Jurkat, Clone E6-1 (cell line): ENCODE data around the gene TMEM147. TPM values are rescaled to one million over a fixed set of nuclear protein-coding genes. Genes with fewer than 3 reads are reported as not detected.

Experiments used
- DNase-seq: peaks from one replicate; pipeline ENCODE4 v3.0.0-alpha.2; 2011; ENCODE audit warnings: low read depth, low spot score
- H3K4me3 ChIP-seq: 2 replicates; pipeline ENCODE4 v1.5.1; 2011; ENCODE audit warnings: mild to moderate bottlenecking, low read length, control low read depth, moderate library complexity
- polyA plus RNA-seq: library from polyadenylated mRNA; unstranded; fragments of >200 nt; gene quantifications from one replicate; pipeline ENCODE4 v1.2.1, GENCODE V29; 2012; ENCODE audit warnings: missing spikeins; ENCODE audit not compliant: insufficient read length, insufficient read depth

Gene TMEM147
- 199 TPM for polyA plus RNA-seq

GRCh38 chr19:35545001-35545854 lies at the start of gene TMEM147:
TMEM147 (plus strand) TSS chr19:35545626; CDS start chr19:35545740, 114 bp downstream.
- H3K4me3 ChIP-seq, result peak within 1 kb of the TSS; percentile 85
- peak; percentile 52 for DNase-seq

- DNase-seq, result no peak
Measured at GRCh38 chr19:35497406-35497805, 48.0 kb upstream of the TMEM147 start.

GRCh38 chr19:35498220-35498619 lies 47.2 kb upstream of the TMEM147 start:
- no peak for DNase-seq
- H3K4me3 ChIP-seq, result no peak overlapping the region

More at GRCh38 chr19:35497406-35497805, 48.0 kb upstream of the TMEM147 start:
- no peak overlapping the region for H3K4me3 ChIP-seq

- H3K4me3 ChIP-seq, result no peak overlapping the region
- DNase-seq, result no peak
Measured at GRCh38 chr19:35498984-35499527, 46.4 kb upstream of the TMEM147 start.

GRCh38 chr19:35500611-35501010 lies 44.8 kb upstream of the TMEM147 start:
- H3K4me3 ChIP-seq, result no peak overlapping the region
- DNase-seq, result no peak

GRCh38 chr19:35501684-35502083 lies 43.7 kb upstream of the TMEM147 start:
- no peak overlapping the region for H3K4me3 ChIP-seq
- DNase-seq, result no peak

GRCh38 chr19:35502751-35503150 lies 42.7 kb upstream of the TMEM147 start:
- no peak for DNase-seq
- H3K4me3 ChIP-seq, result no peak overlapping the region

- no peak for DNase-seq
Measured at GRCh38 chr19:35506011-35506410, 39.4 kb upstream of the TMEM147 start.

GRCh38 chr19:35507561-35507960 lies 37.9 kb upstream of the TMEM147 start:
- no peak for DNase-seq
- H3K4me3 ChIP-seq, result no peak overlapping the region

More at GRCh38 chr19:35506011-35506410, 39.4 kb upstream of the TMEM147 start:
- H3K4me3 ChIP-seq, result no peak overlapping the region

- H3K4me3 ChIP-seq, result no peak overlapping the region
- DNase-seq, result no peak
Measured at GRCh38 chr19:35508129-35508528, 37.3 kb upstream of the TMEM147 start.

- H3K4me3 ChIP-seq, result no peak overlapping the region
- DNase-seq, result no peak
Measured at GRCh38 chr19:35509018-35509652, 36.3 kb upstream of the TMEM147 start.

- H3K4me3 ChIP-seq, result 0 out of 2 replicates have a peak overlapping the region, but pooled peaks have one; percentile 3
- DNase-seq, result peak; percentile 7
Measured at GRCh38 chr19:35509861-35510625, 35.4 kb upstream of the TMEM147 start.

- H3K4me3 ChIP-seq, result no peak overlapping the region
Measured at GRCh38 chr19:35510626-35510964, 34.8 kb upstream of the TMEM147 start.

GRCh38 chr19:35511337-35511736 lies 34.1 kb upstream of the TMEM147 start:
- no peak for DNase-seq
- no peak overlapping the region for H3K4me3 ChIP-seq

More at GRCh38 chr19:35510626-35510964, 34.8 kb upstream of the TMEM147 start:
- DNase-seq, result no peak

GRCh38 chr19:35512831-35513627 lies 32.4 kb upstream of the TMEM147 start:
- no peak overlapping the region for H3K4me3 ChIP-seq
- DNase-seq, result no peak

GRCh38 chr19:35513628-35514281 lies 31.7 kb upstream of the TMEM147 start, which contains the start of gene DMKN:
DMKN (minus strand) TSS chr19:35513649; CDS start chr19:35513475, 174 bp downstream.
- no peak for DNase-seq
- H3K4me3 ChIP-seq, result no peak within 1 kb of the TSS

- DNase-seq, result no peak
- H3K4me3 ChIP-seq, result no peak overlapping the region
Measured at GRCh38 chr19:35514282-35514809, 31.1 kb upstream of the TMEM147 start.

GRCh38 chr19:35516310-35516709 lies 29.1 kb upstream of the TMEM147 start:
- H3K4me3 ChIP-seq, result no peak overlapping the region

More at GRCh38 chr19:35516310-35516709, 29.1 kb upstream of the TMEM147 start:
- no peak for DNase-seq
